HG02973 (cell line): Measurements from ENCODE around the gene KCND2.

Experiments
- ATAC-seq: cut with Tn5 transposase; IDR thresholded peaks from one replicate; pipeline ENCODE4 v1.9.1; 2021; ENCODE audit warnings: moderate library complexity; ENCODE audit not compliant: unreplicated experiment

KCND2 gene

GRCh38 chr7:120582916-120583315 is 309.9 kb downstream of the KCND2 start:
- ATAC-seq = no peak

GRCh38 chr7:120583899-120584586 is 311.1 kb downstream of the KCND2 start:
- no peak for ATAC-seq

- ATAC-seq = no peak
Measured at GRCh38 chr7:120586571-120586970, 313.6 kb downstream of the KCND2 start.

- ATAC-seq = no peak
Measured at GRCh38 chr7:120587243-120587642, 314.3 kb downstream of the KCND2 start.

GRCh38 chr7:120588416-120588815 is 315.4 kb downstream of the KCND2 start:
- no peak for ATAC-seq

- no peak for ATAC-seq
Measured at GRCh38 chr7:120588862-120589261, 315.9 kb downstream of the KCND2 start.

GRCh38 chr7:120600607-120601006 is 327.6 kb downstream of the KCND2 start:
- ATAC-seq = no peak

- no peak for ATAC-seq
Measured at GRCh38 chr7:120603366-120603765, 330.4 kb downstream of the KCND2 start.

GRCh38 chr7:120609136-120609753 is 336.3 kb downstream of the KCND2 start:
- no peak for ATAC-seq

GRCh38 chr7:120611975-120612374 is 339.0 kb downstream of the KCND2 start:
- no peak for ATAC-seq

GRCh38 chr7:120615703-120616102 is 342.7 kb downstream of the KCND2 start:
- ATAC-seq = no peak

GRCh38 chr7:120617275-120617674 is 344.3 kb downstream of the KCND2 start:
- no peak for ATAC-seq

GRCh38 chr7:120628251-120628650 is 355.3 kb downstream of the KCND2 start:
- no peak for ATAC-seq

GRCh38 chr7:120639884-120640283 is 366.9 kb downstream of the KCND2 start:
- no peak for ATAC-seq

- ATAC-seq = no peak
Measured at GRCh38 chr7:120645966-120646365, 373.0 kb downstream of the KCND2 start.

- ATAC-seq = no peak
Measured at GRCh38 chr7:120654241-120654640, 381.3 kb downstream of the KCND2 start.

GRCh38 chr7:120658516-120658915 is 385.5 kb downstream of the KCND2 start:
- ATAC-seq = no peak

- ATAC-seq = no peak
Measured at GRCh38 chr7:120662291-120662690, 389.3 kb downstream of the KCND2 start.

- ATAC-seq = no peak
Measured at GRCh38 chr7:120665068-120665467, 392.1 kb downstream of the KCND2 start.

- ATAC-seq = no peak
Measured at GRCh38 chr7:120675076-120675475, 402.1 kb downstream of the KCND2 start.

GRCh38 chr7:120677535-120677934 is 404.6 kb downstream of the KCND2 start:
- no peak for ATAC-seq

GRCh38 chr7:120680985-120681384 is 408.0 kb downstream of the KCND2 start:
- no peak for ATAC-seq

- ATAC-seq = no peak
Measured at GRCh38 chr7:120684463-120684862, 411.5 kb downstream of the KCND2 start.
